Right kidney (tissue), 1 donor: ENCODE data around the gene ACAD11.
"Not testable (repeated sequence)": the region's sequence is repeated elsewhere in the genome, so short reads cannot be mapped to it uniquely, and the experiment has no call there.

Experiments
- DNase-seq: peaks from one replicate; pipeline ENCODE4 v3.0.0-alpha.2; 2016

Gene ACAD11

DNA sequence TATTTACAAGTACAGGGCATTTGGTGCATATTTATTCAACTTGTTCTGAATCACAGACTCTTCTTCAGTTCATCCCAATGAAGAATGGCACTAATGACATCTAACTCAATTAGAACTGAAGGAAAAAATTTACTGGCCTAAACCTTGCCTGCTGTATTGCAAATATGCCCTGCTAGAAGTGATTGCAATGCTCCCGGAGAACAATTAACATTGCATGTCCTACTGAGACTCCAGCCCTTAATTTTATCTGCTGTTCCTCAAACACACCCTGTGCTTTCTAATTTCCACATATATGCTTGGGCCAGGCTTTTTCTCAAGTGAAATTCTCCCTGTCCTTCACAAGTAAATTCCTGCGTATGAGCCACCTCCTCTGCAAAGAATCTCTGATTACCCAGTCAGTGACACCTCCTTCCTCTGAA, 54.2 kb downstream of the ACAD11 start:
- DNase-seq, result no peak

DNA sequence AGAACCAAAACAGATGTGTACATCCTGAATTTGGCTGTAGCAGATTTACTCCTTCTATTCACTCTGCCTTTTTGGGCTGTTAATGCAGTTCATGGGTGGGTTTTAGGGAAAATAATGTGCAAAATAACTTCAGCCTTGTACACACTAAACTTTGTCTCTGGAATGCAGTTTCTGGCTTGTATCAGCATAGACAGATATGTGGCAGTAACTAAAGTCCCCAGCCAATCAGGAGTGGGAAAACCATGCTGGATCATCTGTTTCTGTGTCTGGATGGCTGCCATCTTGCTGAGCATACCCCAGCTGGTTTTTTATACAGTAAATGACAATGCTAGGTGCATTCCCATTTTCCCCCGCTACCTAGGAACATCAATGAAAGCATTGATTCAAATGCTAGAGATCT, 59.0 kb downstream of the ACAD11 start:
- DNase-seq, result not testable (repeated sequence)

DNA sequence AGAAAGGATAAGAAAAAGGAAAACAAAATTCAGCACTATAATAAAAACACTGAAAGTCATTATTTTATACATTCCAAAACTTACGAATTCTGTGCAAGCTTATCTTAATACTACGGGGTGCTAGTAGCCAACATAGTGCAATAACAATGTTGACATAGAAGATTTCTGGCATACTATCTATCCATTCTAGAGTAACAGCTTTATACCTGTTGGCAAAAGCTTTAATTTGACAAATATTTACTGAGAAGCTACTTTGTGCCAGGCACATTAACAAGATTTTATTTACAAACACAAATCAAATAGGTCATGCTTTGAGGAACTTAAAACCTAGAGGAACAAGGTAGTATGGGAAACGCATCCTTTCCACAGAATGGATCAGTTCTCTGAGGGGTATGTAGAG, 61.4 kb downstream of the ACAD11 start:
- DNase-seq, result no peak

DNA sequence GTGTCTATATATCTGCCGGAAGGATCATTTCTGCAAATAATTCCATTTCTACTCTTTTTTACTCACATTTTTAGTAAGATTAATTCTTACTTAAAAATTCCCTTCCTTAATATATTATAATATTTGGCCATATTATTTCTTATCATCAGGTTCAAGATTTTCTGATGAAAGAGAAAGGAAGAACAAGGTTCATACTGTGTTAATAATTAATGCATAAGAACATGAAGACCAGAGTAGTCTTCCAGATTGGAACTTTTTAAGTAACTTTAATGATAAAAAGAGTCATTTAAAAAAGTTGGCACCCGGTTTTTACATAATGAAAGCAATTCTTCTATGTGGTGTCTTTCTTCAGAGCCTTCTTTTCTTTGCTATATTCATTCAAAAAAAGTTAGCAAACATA, 61.9 kb downstream of the ACAD11 start:
- DNase-seq, result no peak

DNA sequence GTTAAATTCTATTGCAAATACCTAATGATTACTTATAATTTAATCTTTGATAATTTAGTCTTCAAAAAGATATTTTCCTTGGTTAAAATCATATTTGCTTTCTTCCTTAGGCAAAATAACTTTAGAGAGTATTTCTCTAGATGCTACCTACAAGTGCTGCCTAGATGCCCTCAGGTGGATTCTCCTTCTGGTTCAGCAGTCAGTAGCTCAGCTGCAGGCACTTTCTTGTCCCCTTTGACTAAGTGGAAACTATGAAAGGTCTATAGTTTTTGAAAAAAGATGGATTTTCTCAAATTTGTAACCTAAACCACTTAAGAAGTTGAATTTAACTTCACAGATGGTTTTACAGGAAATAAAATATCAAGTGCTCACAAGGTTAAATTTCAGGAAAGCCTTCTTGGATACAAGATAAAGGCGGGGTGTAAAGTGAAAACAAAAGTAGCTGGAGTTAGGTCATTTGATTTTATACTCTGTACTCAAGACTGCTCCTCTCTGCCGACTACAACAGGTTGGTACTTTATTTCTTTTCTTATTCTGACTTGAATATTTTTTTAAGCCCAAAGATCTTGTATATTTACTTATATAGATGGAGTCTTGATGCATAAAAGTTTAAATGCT, 62.7 kb downstream of the ACAD11 start, which contains the start of gene ACKR4:
ACKR4 (plus strand) TSS at position 455 of the 618 bp plus-strand sequence. CDS start 3,128 bp downstream, outside the sequence.
- DNase-seq, result no peak

DNA sequence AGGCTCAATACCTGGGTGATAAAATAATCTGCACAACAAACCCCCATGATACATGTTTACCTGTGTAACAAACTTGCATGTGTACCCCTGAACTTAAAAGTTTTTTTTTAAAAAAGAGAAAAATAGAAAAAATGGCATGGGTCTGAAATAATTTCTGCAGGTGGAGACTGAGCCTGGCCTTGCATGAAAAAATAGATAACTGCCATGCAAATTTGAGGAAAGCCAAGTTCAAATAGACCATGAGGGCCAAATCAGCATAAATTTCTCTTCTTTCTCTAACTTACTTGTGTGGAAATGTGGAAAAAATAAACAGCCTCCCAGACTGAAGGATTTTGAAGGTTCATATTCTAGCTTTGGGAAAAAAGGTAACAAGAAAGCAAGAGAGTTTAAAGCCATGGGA, 63.3 kb downstream of the ACAD11 start:
- no peak for DNase-seq

DNA sequence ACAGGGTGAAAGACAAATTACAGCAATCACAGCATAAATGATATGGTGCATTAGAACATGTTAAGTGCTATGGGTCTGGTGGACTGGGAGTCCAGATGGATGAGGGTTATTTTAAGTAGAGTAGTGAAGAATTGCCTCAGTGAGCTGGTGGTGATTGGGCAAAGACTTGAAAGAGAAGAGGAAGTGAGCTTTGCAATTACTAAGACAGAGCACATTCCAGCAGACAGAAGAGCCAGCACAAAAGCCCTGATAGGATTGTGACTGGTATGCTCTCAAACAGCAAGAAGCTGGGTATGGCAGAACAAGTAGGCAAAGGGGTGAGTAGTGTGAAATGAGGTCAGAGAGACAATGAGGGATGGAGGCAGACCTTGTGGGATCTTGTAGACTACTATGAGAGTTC, 64.6 kb downstream of the ACAD11 start:
- DNase-seq, result no peak

DNA sequence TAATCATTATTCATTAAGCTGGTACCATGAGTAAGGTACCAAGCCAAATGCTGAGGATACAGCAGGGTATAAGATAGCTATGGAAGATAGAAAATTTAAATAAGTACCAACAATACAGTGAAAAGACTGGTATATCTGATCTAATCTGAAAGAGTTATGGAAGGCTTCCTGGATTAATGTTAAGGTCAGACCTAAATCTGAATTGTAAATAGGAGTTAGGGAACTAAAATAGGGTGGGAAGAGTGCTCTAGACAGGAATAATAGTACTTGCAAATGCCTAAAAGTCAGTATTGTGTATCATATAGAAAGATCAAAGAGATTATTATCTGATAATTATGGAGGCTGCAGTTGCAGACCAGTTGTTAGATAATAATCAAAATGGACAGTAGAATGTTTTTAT, 65.1 kb downstream of the ACAD11 start:
- DNase-seq, result no peak

DNA sequence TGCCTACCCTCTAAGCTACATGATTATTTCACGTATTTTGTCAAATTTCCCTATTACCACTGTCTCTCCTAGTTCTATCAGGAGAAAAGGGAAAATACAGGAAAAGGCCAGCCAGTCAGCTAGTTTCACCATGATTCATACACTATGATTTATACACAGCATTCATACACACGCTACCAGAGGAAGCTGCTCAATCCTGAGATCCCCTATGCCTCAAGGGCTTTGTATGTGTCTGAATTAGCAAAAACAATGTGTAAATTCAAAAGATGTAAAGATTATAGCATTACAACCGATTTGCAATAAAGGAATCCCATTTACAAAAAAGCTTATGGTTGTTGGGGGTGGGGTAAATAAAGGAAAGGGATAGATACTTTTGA, 65.7 kb downstream of the ACAD11 start:
- DNase-seq, result no peak

DNA sequence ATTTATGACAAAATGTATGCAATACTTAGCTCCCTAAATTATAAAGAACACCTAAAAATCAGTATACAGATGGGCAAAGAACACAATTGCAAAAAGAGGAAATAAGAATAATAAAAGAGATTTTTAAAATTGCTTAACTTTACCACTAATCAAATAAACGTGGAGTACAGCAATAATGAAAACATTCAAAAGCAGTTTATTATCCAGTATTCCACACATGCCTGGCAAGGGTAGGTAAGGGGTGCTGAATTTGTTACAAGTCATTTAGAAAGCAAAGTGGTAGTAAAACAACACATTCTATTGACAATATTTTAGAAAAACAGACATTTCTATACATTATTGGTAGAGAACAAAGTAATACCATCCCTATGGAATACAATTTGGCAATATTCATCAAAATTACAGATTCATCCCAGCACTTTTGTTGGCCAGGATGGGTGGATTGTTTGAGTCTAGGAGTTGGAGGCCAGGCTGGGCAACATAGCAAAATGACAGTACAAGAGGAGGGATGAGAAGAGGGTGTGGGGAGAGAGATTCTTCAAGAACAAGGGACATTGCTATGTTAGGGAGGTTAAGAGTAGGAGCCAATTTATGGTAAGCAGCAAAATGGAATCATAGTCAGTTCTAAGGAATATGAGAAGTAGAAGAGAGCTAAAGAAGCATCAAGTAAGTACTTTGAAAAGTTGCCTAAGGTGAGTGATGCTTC, 66.2 kb downstream of the ACAD11 start:
- no peak for DNase-seq

DNA sequence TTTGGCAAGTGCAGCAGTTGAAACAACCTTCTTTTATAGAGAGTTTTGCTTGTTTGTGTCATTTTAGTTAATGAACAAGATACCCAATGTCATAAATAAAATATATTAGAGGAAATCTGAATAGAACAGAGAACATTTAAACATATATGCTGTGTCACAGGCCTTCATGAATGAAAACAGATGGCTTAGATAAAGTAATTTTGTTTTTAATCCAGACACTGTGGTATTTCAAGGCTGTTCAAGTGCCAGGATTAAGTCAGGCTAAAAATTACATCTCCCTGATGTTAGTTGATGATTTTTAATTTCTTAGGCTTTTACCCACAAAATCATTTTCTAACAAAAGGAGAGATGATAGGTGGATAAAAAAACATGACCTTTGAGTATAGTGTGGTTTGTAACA, 67.4 kb downstream of the ACAD11 start:
- DNase-seq, result no peak

DNA sequence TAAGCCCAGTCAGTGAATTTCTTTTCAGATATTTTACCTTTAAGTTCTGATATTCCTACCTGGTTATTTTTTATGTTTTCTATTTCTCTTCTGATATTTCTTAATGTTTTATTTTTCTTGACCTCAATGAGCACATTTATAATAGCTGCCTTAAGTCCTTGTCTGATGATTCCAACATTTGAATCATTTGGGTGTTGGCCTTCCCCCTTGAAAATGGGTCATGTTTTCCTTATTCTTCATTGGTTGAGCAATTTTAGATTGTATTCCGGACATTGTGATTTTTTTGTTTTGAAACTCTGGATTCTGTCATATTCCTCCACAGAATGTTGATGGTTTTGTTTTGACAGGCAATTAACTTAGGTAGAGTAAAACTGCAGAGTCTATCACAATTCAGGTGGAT, 72.2 kb downstream of the ACAD11 start:
- no peak for DNase-seq

DNA sequence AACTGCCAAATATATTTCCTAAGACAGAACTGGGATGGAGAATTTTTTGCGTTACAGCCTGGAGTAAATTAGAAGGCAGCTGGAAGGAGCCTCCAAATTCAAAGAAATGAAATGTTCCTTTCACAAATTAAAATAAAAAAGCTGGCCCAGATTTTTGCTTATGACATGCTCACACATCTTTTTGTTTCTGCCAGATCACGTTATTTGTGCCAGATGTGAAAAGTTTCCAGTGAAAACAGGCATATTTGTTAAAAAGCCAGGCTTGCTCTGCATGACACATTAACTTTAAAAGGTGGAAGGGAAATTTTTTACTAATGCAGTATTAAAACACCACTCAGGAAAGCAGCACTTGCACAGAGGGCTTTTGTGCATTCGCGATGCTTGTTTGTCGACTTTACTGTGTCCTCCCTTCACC, 85.8 kb downstream of the ACAD11 start:
- DNase-seq, result no peak

DNA sequence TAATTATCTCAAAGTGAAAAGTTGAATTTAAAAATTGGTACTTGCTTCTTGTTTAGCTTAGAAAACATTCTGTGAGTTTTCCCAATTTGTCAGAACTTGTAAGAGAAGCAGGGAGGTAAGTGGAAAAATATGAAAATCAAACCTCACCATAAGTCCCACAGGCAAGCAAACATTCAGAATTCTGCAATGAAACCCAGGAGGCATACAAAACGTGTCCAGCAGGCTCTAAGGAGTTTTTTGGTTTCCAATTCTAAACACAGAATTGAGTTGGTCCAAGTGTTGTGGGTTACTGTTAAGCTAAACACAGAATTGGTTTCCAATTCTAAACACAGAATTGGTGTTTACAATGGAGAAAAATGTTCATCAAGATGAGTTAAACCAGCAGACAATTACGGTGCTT, 89.6 kb downstream of the ACAD11 start:
- DNase-seq, result no peak

DNA sequence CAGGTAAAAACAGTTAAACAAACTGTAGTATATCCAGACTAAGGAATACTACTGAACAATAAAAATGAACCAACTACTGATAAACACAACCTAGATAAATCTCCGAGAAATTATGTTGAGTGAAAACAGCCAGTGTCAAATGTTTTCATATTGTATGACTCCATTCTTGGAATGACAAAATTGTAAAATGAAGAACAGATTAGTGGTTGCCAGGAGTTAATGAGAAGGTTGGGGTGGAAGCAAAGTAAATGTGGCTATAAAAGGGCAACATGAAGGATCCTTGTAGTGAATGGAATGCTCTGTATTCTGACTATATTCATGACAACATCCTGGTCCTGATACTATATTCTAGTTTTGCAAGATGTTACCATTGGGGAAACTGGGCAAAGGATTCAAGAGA, 90.0 kb downstream of the ACAD11 start:
- DNase-seq, result no peak

DNA sequence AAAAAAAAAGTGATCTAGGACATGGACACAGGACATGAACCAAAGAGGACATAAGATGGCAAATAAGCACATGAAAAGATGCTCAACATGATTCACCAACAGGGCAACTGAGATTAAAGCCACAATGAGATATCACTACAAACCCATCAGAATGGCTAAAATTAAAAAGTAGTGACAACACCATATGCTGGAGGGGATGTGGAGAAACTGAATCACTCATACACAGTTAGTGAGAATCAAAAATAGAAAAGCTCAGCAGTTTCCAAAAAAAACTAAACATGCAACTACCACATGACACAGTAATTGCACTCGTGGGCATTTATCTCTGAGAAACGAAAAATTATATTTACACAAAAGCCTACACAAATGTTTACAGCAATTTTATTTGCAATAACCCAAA, 90.5 kb downstream of the ACAD11 start:
- DNase-seq, result no peak

DNA sequence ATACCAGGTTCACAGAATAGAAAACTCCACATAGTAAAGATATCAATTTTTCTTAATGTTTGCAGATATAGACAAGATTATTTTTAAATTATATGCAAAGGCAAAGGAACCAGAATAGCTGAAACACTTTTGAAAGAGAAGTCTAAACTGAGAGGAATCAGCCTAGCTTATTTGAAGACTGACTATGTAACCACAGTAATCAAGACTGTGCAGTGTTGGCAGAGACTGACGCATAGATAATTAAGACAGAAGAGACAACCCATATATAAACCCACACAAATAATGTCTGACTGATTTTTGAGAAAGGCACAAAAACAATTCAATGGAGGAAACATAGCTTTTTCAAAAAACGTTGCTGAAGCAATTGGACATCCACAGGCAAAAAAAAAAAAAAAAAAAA, 91.2 kb downstream of the ACAD11 start:
- no peak for DNase-seq

DNA sequence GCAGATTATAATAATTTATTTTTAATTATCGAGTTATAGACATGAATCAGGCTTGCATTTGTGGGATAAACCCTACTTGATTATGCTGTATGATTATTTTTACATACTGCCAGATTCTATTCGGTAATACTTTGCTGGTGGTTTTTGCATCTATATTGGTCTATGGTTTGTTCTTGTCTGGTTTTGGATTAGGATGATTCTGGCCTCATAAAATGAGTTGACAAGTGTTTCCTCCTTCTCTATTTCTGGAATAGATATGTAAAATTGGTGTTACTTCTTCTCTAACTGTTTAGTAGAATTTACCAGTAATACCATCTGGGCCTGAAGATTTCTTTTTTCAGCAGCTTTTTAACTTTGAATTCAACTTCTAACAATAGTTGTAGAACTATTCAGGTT, 95.5 kb downstream of the ACAD11 start:
- no peak for DNase-seq

DNA sequence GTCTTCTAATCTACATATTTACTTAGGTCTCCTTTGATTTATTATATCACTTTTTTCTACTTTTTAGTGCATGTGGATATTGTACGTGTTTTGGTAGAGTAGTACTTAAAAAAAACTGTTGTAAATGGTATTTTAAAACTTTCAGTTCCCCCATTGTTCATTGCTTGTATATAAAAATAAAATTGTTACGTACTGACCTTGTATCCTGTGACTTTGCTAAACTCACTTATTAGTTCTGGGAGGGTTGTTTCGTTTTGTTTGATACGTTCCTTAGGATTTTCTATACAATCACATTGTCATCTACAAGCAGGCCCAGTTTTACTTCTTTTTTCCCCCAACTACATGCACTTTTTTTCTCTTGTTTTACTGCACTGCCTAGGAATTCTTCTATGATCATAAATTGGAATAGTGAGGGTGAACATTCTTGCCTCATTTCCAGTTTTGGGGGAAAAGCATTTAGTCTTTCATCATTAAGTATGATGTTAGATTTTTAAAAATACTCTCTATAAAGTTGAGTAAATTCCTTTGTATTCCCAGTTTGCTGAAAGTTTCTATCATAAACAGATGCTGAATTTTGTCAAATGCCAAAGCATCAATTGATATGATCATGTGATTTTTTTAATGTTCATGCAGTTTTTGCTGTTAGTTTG, 96.1 kb downstream of the ACAD11 start:
- DNase-seq, result no peak

DNA sequence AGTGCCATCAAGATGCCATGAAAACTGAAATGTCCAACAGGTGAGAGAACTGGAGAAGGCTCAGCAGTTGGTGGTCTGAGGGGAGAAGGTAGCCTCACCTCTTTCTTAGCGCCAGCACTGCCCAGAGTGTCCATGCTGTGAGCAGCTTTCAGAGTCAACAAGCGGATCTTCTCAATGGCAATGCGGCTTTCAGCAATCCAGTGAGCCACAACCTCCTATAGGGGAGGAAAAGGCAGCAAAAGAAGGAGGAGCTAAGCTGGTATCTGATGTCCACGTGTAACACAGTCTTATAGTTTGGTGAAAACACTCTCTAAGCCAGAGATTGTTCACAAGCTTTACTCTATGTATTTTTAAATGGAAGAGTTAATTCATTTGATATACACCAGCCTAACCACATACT, 98.6 kb downstream of the ACAD11 start:
- DNase-seq, result no peak

DNA sequence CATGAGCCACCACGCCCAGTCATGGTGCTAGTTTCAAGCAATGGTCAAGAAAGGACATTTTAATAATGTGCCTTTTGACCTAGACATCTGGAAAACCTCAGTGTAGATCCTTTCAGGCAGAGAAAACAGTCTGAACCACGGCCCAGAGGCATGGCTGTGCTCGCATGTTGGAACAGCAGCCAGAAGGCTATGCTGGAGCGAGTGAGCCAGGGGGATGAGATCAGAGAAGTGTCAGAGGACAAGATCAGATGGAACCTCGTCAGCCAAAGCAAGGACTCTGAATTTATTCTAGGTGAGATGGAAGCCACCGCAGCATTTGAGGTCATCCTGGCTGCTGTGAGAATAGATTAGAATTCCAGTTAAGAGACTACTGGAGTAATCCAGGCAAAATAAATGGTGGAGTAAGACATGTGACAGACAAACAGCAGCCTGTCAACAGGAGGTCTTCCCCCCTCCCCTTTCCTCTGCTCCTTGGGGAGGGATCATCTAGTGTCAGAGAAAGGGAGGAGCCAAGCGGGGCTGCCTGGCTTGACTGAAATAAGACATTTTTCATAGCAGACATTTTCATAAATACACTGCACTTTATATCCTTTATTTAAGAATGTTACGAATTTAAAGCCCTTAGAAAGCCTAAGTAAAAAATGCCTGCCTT, 103.0 kb downstream of the ACAD11 start:
- DNase-seq, result no peak

DNA sequence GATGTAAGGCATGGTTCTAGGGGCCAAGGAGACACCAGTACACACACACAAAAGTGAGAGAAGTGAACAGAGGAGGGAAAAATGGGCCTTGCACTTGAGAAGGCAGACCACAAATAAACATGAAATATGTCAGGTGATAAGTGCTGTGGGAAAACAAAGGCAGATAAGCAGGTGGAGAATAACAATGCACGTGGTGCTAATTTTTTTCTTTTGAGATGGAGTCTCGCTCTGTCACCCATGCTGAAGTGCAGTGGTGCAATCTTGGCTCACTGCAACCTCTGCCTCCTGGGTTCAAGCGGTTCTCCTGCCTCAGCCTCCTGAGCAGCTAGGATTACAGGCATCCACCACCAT, 103.6 kb downstream of the ACAD11 start:
- DNase-seq, result not testable (repeated sequence)

DNA sequence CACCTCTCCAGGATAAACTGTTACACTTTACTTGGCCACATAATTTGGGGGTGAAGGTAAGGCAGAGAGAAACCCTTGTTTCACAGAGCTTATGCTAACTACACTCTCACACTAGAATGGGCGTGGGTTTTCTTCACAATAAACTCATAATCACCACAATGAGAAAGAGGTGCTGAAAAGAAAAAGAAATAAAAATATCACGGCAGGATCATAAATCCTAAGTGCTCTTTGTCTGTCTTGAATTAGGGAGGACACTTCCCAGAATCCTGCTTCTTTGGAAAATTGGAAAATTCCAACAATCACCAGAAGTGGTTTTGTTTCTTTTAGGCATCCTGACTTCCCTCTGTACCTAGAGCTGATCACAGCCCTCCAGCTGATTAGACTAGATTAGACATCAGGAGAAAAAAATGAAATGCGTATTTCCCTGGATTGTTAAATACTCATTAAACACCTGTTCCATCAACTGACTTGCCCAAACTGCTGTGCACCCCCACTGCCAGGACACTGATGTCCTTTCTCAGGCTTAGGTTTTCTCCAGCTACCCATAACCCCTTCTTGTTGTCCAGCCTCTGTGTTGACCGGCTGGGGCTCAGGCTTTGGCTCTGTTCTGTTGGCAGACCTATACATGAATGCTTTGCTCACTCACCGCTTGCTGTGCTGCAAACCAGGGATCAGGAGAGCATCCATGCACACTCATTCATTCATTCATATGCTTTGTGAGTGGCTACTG, 104.1 kb downstream of the ACAD11 start:
- DNase-seq, result no peak
